Measurements from ENCODE around the gene MRPL2. TPM values are rescaled to one million over a fixed set of nuclear protein-coding genes. Genes with fewer than 3 reads are reported as not detected.

Gene MRPL2
- total RNA-seq, 1 donor, result 20.6 TPM

DNA sequence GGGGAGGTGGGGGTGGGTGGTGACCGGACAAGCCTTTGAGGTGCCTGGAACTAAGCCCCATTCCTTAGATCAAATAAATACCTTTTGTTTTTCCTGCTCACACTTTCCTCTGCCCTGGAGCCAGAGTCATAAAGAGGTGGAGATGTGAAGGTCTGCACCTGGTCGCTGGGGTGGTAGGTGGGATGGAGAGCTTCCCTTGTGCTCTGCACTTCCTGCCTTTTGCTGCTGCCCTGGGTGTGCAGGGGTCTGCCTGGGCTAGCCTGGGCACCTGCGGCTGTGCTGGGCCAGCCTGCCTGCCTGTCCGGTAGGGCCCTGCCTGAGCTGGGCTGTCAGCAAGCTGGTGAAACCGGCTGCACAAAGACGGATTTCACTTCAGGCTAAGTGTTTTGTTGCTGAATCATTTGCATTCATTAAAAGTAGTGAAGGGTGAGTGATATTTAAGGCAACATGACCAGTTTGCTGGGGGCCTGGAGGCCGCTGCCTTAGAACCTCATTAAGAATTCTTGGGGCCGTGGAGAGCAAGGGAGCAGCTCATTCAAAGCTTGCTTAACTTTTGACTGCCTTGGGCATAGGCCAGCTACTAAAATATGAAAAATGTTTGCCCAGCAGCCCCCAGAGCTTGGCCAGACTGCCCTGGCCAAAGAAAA is 37.3 kb upstream of the MRPL2 start:
- Histone ChIP-seq H2AFZ (ENCODE audit: low read length) (peak overlapping the region; percentile 16), H3K27ac (ENCODE audit: low read depth, low read length) (peak overlapping the region; percentile 81), H4K20me1 (ENCODE audit: insufficient read depth, low read length) (peaks cover 9% of the 10 kb centered on the region), H3K27me3 (ENCODE audit: insufficient read depth, low read length) (no peaks in the 10 kb centered on the region), H3K79me2 (ENCODE audit: insufficient read depth, low read length) (peaks cover 50% of the 10 kb centered on the region), H3K9me3 (ENCODE audit: low read depth, low read length) (no peaks in the 10 kb centered on the region), H3K36me3 (ENCODE audit: insufficient read depth, low read length) (no peaks in the 10 kb centered on the region), H3K4me1 (ENCODE audit: insufficient read depth, low read length) (peaks cover 39% of the 10 kb centered on the region), H3K4me3 (ENCODE audit: insufficient read depth, low read length) (peak overlapping the region; percentile 52), H3K4me2 (ENCODE audit: insufficient read depth, low read length) (peak overlapping the region; percentile 77)
- TF ChIP-seq, protein P1, sequence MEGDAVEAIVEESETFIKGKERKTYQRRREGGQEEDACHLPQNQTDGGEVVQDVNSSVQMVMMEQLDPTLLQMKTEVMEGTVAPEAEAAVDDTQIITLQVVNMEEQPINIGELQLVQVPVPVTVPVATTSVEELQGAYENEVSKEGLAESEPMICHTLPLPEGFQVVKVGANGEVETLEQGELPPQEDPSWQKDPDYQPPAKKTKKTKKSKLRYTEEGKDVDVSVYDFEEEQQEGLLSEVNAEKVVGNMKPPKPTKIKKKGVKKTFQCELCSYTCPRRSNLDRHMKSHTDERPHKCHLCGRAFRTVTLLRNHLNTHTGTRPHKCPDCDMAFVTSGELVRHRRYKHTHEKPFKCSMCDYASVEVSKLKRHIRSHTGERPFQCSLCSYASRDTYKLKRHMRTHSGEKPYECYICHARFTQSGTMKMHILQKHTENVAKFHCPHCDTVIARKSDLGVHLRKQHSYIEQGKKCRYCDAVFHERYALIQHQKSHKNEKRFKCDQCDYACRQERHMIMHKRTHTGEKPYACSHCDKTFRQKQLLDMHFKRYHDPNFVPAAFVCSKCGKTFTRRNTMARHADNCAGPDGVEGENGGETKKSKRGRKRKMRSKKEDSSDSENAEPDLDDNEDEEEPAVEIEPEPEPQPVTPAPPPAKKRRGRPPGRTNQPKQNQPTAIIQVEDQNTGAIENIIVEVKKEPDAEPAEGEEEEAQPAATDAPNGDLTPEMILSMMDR (IDR thresholded peaks at IDR 0.05; ENCODE audit: extremely low read depth, low read depth, low read length), result no peak
- DNase-seq (ENCODE audit: insufficient read length, low spot score, missing footprints), result peak; percentile 89

DNA sequence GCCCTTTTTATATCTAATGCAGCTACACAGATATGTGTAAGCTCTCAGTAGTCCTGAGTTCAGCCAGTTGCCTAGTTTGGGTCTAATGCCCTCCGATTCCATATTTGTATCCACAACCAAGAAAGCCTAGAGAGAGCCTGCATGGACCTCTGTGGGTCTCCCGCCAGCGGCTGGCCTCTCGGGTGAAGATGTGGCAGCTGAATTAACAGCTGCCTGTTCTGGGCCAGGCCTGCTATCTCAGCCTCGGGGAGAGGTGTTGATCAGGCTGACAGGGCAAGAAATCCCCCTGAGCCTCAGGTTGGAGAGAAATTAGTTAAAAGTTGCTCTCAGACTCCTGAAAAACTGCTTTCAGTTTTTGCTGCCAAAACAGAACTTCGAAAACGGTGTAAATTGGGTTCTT is 36.7 kb upstream of the MRPL2 start:
- Histone ChIP-seq H4K20me1 (ENCODE audit: insufficient read depth, low read length) (peaks cover 9% of the 10 kb centered on the region), H3K79me2 (ENCODE audit: insufficient read depth, low read length) (peaks cover 54% of the 10 kb centered on the region), H3K4me3 (ENCODE audit: insufficient read depth, low read length) (peak overlapping the region; percentile 47), H3K27ac (ENCODE audit: low read depth, low read length) (peak overlapping the region; percentile 81), H3K4me1 (ENCODE audit: insufficient read depth, low read length) (peaks cover 40% of the 10 kb centered on the region), H3K4me2 (ENCODE audit: insufficient read depth, low read length) (peak overlapping the region; percentile 77), H3K27me3 (ENCODE audit: insufficient read depth, low read length) (no peaks in the 10 kb centered on the region), H3K36me3 (ENCODE audit: insufficient read depth, low read length) (no peaks in the 10 kb centered on the region), H3K9me3 (ENCODE audit: low read depth, low read length) (no peaks in the 10 kb centered on the region), H2AFZ (ENCODE audit: low read length) (peak overlapping the region; percentile 16)
- DNase-seq (ENCODE audit: insufficient read length, low spot score, missing footprints), result peak; percentile 69
- TF ChIP-seq, protein P1 (IDR thresholded peaks at IDR 0.05; ENCODE audit: extremely low read depth, low read depth, low read length), result no peak

DNA sequence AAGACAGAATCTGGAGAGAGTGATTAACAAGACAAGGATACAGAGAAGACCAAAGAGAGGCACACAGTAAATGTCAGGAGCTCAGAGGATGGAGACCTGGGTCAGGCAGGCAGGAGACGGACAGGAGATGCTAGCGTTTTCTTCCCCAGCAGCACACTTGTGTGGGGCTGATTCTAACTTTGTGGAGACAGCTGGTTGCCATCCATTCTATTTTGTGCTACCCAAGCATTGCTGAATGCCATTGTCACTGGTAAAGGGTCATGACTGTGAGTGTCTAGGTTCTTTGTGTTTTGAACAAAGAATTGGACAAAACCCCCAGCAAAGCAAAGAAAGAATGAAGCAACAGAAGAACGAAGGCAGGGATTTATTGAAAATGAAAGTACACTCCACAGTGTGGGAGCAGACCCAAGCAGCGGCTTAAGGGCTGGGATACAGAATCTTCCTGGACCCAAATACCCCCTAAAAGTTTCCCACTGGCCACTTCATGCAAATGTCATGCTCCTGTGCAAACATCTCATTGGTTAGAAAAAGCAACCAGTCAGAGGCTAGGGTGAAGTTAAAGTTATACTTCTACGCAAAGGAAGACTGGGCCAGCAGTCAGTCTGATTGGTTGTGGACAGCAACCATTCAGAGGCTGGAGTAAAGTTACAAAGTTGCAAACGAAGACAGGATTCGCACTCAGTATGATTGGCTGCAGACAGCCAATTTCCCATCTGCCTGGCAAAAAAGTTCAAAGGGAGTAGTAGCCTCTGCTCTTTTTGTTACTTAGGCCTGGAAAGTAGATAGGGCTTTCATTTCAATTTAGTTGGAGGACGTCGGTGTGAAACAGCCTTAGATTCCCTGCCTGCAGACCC is 34.4 kb upstream of the MRPL2 start:
- Histone ChIP-seq H3K79me2 (ENCODE audit: insufficient read depth, low read length) (peaks cover 69% of the 10 kb centered on the region), H3K4me3 (ENCODE audit: insufficient read depth, low read length) (peak overlapping the region; percentile 38), H3K27ac (ENCODE audit: low read depth, low read length) (peak overlapping the region; percentile 31), H3K9me3 (ENCODE audit: low read depth, low read length) (no peaks in the 10 kb centered on the region), H2AFZ (ENCODE audit: low read length) (peak overlapping the region; percentile 5), H3K27me3 (ENCODE audit: insufficient read depth, low read length) (no peaks in the 10 kb centered on the region), H3K4me2 (ENCODE audit: insufficient read depth, low read length) (peak overlapping the region; percentile 66), H3K36me3 (ENCODE audit: insufficient read depth, low read length) (no peaks in the 10 kb centered on the region), H4K20me1 (ENCODE audit: insufficient read depth, low read length) (peaks cover 27% of the 10 kb centered on the region), H3K4me1 (ENCODE audit: insufficient read depth, low read length) (peaks cover 57% of the 10 kb centered on the region)
- TF ChIP-seq, protein P1 (IDR thresholded peaks at IDR 0.05; ENCODE audit: extremely low read depth, low read depth, low read length), result no peak
- DNase-seq (ENCODE audit: insufficient read length, low spot score, missing footprints), result peak; percentile 30

DNA sequence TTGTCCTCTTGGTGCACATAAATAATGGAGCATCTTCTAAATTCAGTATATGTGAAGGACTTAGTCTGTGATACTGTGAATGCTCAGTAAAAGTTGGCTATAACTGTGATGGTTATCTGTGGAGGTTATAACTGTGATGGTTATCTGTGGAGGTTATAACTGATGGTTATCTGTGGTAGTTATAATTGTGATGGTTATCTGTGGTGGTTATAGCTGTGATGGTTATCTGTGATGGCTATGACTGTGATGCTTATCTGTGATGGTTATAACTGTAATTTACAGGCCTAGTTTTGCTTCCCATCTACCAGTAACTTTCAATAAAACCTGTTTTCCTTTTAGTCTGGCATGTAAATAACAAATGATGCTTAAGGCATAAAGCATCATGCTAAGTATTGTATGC is 33.4 kb upstream of the MRPL2 start:
- H3K4me3 ChIP-seq (ENCODE audit: insufficient read depth, low read length), result no peak overlapping the region
- H3K79me2 ChIP-seq (ENCODE audit: insufficient read depth, low read length), result peaks cover 73% of the 10 kb centered on the region
- H4K20me1 ChIP-seq (ENCODE audit: insufficient read depth, low read length), result peaks cover 35% of the 10 kb centered on the region
- TF ChIP-seq, protein P1 (IDR thresholded peaks at IDR 0.05; ENCODE audit: extremely low read depth, low read depth, low read length), result no peak
- no peaks in the 10 kb centered on the region for H3K27me3 ChIP-seq (ENCODE audit: insufficient read depth, low read length)
- H2AFZ ChIP-seq (ENCODE audit: low read length), result no peak overlapping the region
- H3K9me3 ChIP-seq (ENCODE audit: low read depth, low read length), result no peaks in the 10 kb centered on the region
- H3K27ac ChIP-seq (ENCODE audit: low read depth, low read length), result no peak overlapping the region
- H3K4me1 ChIP-seq (ENCODE audit: insufficient read depth, low read length), result peaks cover 53% of the 10 kb centered on the region
- DNase-seq (ENCODE audit: insufficient read length, low spot score, missing footprints), result no peak
- no peak overlapping the region for H3K4me2 ChIP-seq (ENCODE audit: insufficient read depth, low read length)
- H3K36me3 ChIP-seq (ENCODE audit: insufficient read depth, low read length), result no peaks in the 10 kb centered on the region

Data from osteoblast (primary cell).